Measurements from ENCODE around the gene FXR1.

DNA sequence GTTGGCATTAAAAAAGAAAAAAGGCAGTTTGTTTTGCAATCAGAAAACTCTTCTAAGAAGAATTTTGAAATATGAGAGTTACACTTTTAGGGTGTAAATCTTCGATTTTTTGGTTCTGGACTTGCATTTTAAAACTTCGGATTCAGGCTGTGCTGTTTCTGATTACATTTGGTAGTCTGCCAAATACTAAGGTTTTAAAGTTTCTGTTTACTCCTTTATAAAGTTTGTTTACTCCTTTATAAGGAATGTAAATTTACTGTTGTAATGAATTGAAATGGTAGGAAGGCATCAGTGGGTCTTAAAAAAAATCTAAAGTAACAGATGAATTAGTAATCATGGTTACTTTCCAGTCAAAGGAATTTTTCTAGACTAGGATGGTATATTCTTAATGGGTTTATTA is 14.1 kb downstream of the FXR1 start:
- TF ChIP-seq, protein P1, sequence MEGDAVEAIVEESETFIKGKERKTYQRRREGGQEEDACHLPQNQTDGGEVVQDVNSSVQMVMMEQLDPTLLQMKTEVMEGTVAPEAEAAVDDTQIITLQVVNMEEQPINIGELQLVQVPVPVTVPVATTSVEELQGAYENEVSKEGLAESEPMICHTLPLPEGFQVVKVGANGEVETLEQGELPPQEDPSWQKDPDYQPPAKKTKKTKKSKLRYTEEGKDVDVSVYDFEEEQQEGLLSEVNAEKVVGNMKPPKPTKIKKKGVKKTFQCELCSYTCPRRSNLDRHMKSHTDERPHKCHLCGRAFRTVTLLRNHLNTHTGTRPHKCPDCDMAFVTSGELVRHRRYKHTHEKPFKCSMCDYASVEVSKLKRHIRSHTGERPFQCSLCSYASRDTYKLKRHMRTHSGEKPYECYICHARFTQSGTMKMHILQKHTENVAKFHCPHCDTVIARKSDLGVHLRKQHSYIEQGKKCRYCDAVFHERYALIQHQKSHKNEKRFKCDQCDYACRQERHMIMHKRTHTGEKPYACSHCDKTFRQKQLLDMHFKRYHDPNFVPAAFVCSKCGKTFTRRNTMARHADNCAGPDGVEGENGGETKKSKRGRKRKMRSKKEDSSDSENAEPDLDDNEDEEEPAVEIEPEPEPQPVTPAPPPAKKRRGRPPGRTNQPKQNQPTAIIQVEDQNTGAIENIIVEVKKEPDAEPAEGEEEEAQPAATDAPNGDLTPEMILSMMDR (IDR thresholded peaks at IDR 0.05): no peak
- TF ChIP-seq, protein P2, sequence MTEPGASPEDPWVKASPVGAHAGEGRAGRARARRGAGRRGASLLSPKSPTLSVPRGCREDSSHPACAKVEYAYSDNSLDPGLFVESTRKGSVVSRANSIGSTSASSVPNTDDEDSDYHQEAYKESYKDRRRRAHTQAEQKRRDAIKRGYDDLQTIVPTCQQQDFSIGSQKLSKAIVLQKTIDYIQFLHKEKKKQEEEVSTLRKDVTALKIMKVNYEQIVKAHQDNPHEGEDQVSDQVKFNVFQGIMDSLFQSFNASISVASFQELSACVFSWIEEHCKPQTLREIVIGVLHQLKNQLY (CRISPR knock-in tag; IDR thresholded peaks at IDR 0.05): no peak
